Measurements from ENCODE around the gene DRD4.

Gene DRD4

DNA sequence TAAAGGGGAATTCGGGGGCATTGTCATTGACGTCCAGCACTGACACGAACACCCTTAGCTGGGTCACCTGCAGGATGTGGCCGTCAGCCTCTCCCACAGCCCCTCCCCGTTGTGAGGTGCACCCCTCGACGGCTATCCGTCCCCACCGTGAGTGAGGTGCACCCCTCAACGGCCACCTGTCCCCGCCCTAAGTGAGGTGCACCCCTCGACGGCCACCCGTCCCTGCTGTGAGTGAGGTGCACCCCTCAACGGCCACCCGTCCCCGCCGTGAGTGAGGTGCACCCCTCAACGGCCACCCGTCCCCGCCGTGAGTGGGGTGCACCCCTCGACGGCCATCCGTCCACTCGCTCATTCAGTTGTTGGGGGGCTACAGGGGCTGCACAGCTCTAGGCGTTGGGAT, 15.2 kb upstream of the DRD4 start:
- in situ Hi-C loops (cut with HindIII; ENCODE audit: low pct_ligation_motif_present, low sequenced_read_pairs) = no loop called here
- peaks cover 3% of the 10 kb centered on the region for H3K36me3 ChIP-seq (replicated peaks)
- H3K27me3 ChIP-seq (replicated peaks) = peaks cover 2% of the 10 kb centered on the region
- TF ChIP-seq, protein P1, sequence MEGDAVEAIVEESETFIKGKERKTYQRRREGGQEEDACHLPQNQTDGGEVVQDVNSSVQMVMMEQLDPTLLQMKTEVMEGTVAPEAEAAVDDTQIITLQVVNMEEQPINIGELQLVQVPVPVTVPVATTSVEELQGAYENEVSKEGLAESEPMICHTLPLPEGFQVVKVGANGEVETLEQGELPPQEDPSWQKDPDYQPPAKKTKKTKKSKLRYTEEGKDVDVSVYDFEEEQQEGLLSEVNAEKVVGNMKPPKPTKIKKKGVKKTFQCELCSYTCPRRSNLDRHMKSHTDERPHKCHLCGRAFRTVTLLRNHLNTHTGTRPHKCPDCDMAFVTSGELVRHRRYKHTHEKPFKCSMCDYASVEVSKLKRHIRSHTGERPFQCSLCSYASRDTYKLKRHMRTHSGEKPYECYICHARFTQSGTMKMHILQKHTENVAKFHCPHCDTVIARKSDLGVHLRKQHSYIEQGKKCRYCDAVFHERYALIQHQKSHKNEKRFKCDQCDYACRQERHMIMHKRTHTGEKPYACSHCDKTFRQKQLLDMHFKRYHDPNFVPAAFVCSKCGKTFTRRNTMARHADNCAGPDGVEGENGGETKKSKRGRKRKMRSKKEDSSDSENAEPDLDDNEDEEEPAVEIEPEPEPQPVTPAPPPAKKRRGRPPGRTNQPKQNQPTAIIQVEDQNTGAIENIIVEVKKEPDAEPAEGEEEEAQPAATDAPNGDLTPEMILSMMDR (IDR thresholded peaks at IDR 0.05; ENCODE audit: low read depth, low read length, missing control alignments) = no peak
- H3K4me3 ChIP-seq (ENCODE audit: low read depth, low read length) = no peak overlapping the region
- no peak for DNase-seq
- no peak overlapping the region for H3K27ac ChIP-seq

DNA sequence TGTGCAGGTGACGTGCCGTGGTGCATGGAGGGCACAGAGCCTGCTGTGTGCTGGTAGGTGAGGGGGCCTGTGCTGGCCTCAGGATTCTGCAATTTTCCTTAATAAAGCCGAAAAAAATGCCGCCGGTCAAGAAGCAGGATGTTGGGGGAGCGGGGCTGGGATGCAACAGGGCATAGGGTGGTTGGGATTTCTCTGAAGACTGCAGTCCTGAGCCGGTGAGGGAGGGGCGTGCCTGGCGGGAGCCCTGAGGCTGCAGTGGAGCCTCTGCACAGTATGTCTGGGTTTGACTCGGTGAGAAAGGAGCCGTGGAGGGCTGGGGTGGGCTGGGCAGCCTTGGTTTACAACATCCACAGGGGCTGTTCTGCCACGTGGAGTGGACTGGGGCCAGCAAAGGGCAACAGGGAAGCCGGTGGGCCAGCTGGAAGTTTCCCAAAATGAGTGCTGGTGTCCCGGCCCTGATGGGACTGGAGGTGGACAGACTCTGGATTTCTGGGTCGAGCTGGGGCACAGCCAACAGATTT, 13.7 kb upstream of the DRD4 start:
- in situ Hi-C loops (cut with HindIII; ENCODE audit: low pct_ligation_motif_present, low sequenced_read_pairs) = no loop called here
- Histone ChIP-seq H3K27ac (no peak overlapping the region), H3K4me3 (ENCODE audit: low read depth, low read length) (no peak overlapping the region), H3K27me3 (replicated peaks) (peaks cover 2% of the 10 kb centered on the region), H3K36me3 (replicated peaks) (no peaks in the 10 kb centered on the region)
- DNase-seq = no peak
- TF ChIP-seq, protein P1 (IDR thresholded peaks at IDR 0.05; ENCODE audit: low read depth, low read length, missing control alignments) = no peak

DNA sequence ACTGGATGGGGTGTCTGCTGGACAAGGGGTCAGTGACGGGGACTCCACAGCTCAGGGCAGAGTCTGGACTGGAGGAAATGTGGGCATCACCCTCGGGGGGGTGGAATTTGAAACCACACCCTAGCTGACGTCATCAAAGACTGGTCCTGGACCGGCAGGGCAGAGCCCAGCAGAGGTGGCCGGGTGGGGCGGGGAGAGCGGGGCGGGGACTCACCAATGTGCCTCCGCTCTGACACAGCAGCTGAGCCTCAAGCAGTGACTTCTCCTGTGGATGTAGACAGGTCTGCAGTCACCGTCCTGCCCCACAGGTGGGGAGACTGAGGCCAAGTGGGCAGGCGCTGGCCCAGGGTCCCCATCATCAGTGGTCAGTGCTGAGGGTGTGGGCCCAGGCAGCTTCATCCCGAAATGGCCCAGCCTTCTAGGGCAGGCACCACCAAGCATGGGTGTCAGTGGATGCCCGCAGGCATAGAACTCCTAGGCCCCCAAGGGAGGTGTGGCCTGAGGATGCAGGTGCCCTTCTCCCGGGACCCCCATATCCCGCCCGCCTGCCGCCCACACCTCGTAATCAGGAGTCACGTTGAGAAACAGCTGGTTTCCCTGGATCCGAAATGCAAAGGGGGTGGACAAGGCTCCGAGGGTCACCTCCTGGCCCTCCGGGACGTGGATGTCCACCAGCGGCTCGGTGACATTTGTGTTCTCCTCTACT, 12.9 kb upstream of the DRD4 start:
- in situ Hi-C loops (cut with HindIII; ENCODE audit: low pct_ligation_motif_present, low sequenced_read_pairs) = no loop called here
- Histone ChIP-seq H3K27me3 (replicated peaks) (peaks cover 2% of the 10 kb centered on the region), H3K36me3 (replicated peaks) (no peaks in the 10 kb centered on the region), H3K27ac (no peak overlapping the region), H3K4me3 (ENCODE audit: low read depth, low read length) (no peak overlapping the region)
- TF ChIP-seq, protein P1 (IDR thresholded peaks at IDR 0.05; ENCODE audit: low read depth, low read length, missing control alignments) = no peak
- no peak for DNase-seq

DNA sequence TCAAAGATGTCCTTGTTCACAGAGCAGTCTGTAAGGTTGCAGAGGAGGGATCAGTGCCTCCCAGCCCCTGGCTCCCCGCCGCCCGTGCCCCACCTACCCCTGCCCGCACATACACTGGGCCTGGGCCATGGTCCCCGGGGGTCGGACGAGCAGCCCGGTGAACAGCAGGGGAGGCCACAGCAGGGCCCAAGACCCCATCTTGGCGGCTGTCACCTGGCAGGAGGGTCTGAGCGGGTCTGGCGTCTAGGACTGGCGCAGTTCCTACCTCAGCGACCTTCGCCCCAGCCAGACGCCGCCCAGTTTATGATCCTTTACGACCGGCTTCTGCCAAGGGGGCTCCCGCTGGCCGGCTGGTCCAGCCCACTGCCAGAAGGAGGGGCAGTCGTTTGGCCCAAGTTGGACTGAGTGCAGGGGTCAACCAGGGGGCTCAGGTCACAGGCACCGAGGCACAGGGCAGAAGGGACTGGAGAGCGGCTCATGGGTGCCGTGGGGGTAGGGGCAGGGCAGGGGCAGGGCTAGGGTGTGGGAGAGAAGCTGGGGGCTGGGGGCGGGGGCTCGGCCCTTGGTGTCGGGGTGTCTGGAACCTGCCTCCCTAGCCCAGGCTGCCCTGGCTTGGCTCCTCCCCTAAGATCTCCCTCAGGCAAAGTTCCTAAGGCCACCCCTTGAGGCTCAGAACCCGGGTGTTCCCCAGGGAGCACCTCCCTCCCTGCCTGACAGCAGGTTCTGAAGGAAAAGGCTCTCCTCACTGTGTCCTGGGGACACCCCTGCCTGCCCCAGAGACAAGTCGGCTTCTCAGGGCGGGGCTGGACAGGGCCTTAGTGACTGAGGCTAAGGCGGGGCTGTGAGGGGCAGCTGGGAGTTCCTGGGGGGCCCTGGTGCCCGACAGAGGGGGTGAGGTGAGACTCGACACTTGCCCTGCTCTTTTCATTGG, 12.1 kb upstream of the DRD4 start, which contains the start of gene CDHR5:
Gene CDHR5, minus strand, starts transcription at position 251 of the 931 bp plus-strand sequence. Its CDS starts 53 bp downstream, at position 198.
- H3K27me3 ChIP-seq (replicated peaks) = peaks cover 2% of the 10 kb centered on the region
- H3K4me3 ChIP-seq (ENCODE audit: low read depth, low read length) = no peak within 1 kb of the TSS
- no peaks in the 10 kb centered on the region for H3K36me3 ChIP-seq (replicated peaks)
- in situ Hi-C loops (cut with HindIII; ENCODE audit: low pct_ligation_motif_present, low sequenced_read_pairs) = no loop called here
- TF ChIP-seq, protein P1 (IDR thresholded peaks at IDR 0.05; ENCODE audit: low read depth, low read length, missing control alignments) = no peak
- no peak for DNase-seq
- H3K27ac ChIP-seq = no peak within 1 kb of the TSS

DNA sequence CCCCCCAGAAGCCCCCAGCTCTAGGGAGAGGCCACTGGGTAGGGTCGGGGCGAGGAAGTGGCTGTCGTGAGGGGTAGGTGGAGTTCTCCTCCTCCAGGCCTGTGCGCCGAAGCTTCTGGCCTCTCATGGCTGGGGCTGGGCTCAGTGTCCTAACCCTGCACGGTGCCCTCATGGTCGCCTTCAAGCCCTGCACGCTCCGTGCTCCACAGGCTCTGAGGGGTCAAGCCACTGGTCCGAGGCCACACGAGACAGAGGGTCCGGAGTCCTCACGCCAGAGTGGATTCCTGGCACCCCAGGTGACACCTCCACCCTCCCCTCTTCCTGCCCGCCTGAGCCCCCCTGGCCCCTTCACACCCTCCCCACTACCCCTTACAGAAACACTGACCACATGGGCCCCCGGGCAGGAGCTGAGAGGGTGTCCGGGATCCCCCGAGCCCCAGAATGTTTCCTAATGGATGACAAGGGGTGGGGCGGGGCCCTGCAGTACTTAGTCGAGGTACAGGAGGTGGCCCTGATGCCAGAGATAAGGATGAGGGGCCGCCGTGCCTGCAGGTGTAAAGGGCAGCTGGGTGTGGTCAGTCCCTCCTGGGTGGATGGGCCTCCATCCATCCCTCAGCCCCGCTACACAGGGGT, 11.3 kb upstream of the DRD4 start:
- no peak for DNase-seq
- Histone ChIP-seq H3K27ac (no peak overlapping the region), H3K4me3 (ENCODE audit: low read depth, low read length) (no peak overlapping the region), H3K36me3 (replicated peaks) (no peaks in the 10 kb centered on the region), H3K27me3 (replicated peaks) (peaks cover 2% of the 10 kb centered on the region)
- in situ Hi-C loops (cut with HindIII; ENCODE audit: low pct_ligation_motif_present, low sequenced_read_pairs) = no loop called here
- TF ChIP-seq, protein P1 (IDR thresholded peaks at IDR 0.05; ENCODE audit: low read depth, low read length, missing control alignments) = no peak

Data from brain microvascular endothelial cell (primary cell).